Measurements from ENCODE around the gene RALGAPB.
A peak's percentile ranks its signal among the peaks of the same experiment; 100 is the strongest.
"Not testable (repeated sequence)": the region's sequence is repeated elsewhere in the genome, so short reads cannot be mapped to it uniquely, and the experiment has no call there.

The RALGAPB gene

GRCh38 chr20:38485041-38485440, 12.4 kb downstream of the RALGAPB start:
- peak in 1 of 51 donors; percentile 9 for DNase-seq

DNA sequence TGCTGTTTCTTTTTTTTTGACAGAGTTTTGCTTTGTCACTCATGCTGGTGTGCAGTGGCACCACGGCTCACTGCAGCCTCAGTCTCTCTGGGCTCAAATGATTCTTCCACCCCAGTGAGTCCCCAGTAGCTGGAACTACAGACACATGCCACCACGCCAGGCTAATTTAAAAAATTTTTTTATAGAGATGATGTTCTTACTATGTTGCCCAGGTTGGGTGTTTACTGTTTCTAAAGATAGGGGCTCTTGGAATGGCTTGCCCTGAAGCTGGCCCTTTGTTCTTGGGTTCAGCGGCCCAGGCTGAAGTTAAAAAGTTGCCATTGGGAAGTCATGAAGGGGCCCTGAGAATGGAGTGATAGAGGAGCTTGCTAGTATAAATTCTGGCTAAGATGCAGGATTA, 16.5 kb downstream of the RALGAPB start:
- DNase-seq, result no peak

- DNase-seq, result no peak
These were observed 24.7 kb downstream of the RALGAPB start for GRCh38 chr20:38497246-38497935.

GRCh38 chr20:38498909-38499308, 26.3 kb downstream of the RALGAPB start:
- DNase-seq, result no peak

GRCh38 chr20:38499366-38499765, 26.7 kb downstream of the RALGAPB start:
- no peak for DNase-seq

GRCh38 chr20:38501858-38502436, 29.3 kb downstream of the RALGAPB start:
- DNase-seq, result no peak

DNA sequence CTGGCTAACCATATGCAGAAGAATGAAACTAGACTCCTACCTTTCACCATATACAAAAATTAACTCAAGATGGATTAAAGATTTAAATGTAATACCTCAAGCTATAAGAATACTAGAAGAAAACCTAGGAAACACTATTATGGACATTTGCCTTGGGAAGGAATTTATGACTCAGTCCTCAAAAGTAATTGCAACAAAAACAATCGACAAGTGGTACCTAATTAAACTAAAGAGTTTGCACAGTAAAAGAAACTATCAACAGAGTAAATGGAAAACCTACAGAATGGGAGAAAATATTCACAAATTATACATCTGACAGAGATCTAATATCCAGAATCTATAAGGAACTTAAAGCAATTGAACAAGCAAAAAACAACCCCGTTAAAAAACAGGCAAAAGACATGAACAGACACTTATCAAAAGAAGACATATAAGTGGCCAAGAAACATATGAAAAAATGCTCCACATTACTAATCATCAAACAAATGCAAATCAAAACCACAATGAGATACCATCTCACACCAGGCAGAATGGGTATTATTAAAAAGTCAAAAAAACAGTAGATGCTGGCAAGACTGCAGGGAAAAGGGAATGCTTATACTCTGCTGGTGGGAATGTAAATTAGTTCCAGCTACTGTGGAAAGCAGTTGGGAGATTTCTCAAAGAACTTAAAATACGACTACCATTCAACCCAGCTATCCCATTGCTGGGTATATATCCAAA, 31.9 kb downstream of the RALGAPB start:
- DNase-seq, result no peak

- DNase-seq, result no peak
These were observed 32.4 kb downstream of the RALGAPB start for GRCh38 chr20:38505091-38505455.

DNA sequence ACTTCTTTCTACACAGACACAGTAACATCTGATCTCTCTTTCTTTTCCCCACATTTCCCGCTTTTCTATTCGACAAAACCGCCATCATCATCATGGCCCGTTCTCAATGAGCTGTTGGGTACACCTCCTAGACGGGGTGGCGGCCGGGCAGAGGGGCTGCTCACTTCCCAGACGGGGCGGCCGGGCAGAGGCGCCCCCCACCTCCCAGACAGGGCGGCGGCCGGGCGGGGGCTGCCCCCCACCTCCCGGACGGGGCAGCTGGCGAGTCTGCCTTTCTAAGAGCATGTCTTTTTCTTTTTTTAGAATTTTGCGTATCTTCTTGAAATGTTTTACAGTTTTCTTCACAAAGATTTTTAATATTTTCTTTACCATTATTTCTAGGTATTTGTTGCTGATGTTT, 39.1 kb downstream of the RALGAPB start:
- DNase-seq, result not testable (repeated sequence)

DNA sequence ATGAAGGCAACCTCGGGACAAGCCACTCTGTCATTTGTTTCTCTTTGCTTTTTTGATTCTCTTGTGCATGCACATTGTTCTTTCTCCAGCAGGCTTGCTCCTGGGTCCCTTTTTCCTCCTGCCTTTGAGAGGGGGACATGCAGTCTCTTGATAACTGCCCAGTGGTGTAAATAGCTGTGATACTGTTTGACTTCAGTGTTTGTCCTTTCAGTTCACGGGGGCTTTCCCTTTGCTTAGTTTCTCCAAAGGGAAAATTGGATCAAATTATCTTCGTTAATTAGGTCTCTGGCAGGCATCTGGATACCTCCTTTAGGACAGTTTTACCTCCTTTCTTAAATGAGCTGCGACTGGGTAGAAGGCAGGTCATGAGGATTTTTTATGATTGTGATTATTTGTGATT, 41.5 kb downstream of the RALGAPB start:
- no peak for DNase-seq

DNA sequence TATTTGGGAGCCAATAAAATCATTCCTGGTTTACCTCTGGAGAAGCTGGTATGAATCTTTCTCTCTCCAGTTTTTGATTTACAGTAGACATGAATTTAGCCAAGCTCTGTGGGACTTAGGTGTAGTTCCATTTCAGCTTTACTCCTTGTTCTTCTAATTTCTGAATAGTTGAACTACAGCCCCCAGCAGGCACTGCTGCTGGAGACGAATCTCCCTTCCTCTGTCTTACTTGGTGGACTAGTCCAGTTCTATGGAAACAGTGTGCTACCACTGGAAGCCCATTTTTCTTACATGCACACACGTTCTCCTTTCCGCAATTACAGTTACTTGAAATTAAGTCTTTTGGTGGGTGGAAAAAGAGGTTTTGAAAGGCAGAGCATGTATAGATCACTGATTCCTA, 42.3 kb downstream of the RALGAPB start:
- no peak for DNase-seq

DNA sequence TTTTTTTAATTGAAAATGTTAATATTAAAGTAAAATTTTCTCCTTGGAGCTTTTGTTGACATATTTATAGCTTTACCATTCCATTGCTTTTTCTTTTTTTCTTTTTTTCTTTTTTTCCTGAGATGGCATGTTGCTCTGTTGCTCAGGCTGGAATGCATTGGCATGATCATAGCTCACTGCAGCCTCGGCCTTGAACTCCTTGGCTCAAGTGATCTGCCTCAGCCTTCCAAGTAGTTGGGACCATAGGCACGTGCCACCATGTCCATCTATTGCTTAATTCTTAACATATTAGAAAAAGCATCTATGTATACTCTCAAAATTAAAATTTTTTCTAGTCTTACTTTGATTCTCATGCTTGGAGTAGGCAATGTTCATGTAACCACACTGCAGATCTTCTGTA, 43.0 kb downstream of the RALGAPB start:
- peak in 1 of 51 donors; percentile 6 for DNase-seq

GRCh38 chr20:38519426-38519825, 46.8 kb downstream of the RALGAPB start:
- DNase-seq, result no peak

- DNase-seq, result no peak
These were observed 47.6 kb downstream of the RALGAPB start for GRCh38 chr20:38520261-38520660.

- no peak for DNase-seq
These were observed 51.1 kb downstream of the RALGAPB start for GRCh38 chr20:38523697-38524096.

DNA sequence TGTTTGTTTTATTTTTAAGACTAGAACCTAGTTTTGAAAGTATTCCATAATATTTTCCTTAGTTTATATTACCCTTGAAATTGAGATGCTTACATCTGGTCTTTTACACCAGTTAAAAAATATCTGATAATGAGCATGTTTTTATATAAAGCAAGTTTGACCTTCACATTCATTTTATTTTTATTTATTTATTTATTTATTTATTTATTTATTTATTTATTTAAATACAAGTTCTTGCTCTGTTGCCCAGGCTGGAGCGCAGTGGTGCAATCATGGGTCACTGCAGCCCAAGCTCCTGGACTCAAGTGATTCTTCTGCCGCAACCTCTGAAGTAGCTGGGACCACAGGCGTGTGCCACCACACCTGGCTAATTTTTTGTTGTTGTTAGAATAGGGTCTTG, 55.5 kb downstream of the RALGAPB start:
- DNase-seq, result no peak

- no peak for DNase-seq
These were observed 58.4 kb downstream of the RALGAPB start for GRCh38 chr20:38531021-38531420.

GRCh38 chr20:38534756-38535155, 62.1 kb downstream of the RALGAPB start:
- DNase-seq, result no peak

DNA sequence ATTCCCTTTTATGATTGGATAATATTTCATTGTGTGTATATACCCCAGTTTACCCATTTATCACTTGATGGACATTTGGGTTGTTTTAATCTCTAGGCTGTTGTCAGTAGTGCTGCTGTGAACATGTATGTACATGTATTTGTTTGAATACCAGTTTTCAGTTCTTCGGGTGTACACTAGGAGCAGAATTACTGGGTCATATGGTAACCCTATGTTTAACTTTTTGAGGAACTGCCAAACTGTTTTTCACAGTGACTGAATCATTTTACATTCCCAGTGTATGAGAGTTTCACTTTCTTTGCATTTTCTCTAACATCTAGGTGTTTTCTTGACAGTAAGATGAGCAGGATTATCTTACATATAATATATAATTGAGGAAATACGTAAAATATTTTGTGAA, 63.7 kb downstream of the RALGAPB start:
- no peak for DNase-seq

GRCh38 chr20:38537176-38537575, 64.5 kb downstream of the RALGAPB start:
- no peak for DNase-seq

DNA sequence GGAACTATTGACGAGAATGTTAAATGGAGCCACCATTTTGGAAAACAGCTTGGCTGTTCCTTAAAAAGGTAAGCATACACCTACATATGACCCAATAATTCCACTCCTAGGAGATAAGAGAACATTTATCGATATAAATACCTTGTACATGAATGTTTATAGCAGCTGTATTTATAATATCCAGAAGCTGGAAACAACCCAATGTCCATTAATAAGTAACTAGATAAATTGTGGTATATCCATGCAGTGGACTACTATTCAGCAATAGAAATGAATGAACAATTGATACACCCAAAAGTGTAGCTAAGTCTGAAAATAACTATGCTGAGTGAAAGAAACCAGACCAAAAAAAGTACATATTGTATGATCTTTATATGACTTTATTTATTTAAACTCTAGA, 66.1 kb downstream of the RALGAPB start:
- no peak for DNase-seq

GRCh38 chr20:38543014-38543906, 70.6 kb downstream of the RALGAPB start:
- DNase-seq, result peak in 2 of 51 donors; percentile 4

Measured in hypothalamus (tissue), 51 donors.